ENCODE measurements around the gene SLC2A13. TPM values are rescaled to one million over a fixed set of nuclear protein-coding genes. Genes with fewer than 3 reads are reported as not detected.

The SLC2A13 gene
- polyA plus RNA-seq, 3 donors: 2.2 to 2.9 (median 2.5) TPM

- H3K9ac ChIP-seq (ENCODE audit: insufficient read depth, low read length, poor library complexity, severe bottlenecking): no peak overlapping the region
- intact Hi-C loops (cut with micrococcal nuclease): no loop called here
- TF ChIP-seq CTCF (IDR thresholded peaks at IDR 0.05): no peak
These were observed 90.5 kb downstream of the SLC2A13 start for GRCh38 chr12:40015345-40015744.

GRCh38 chr12:40013847-40014246 is 92.0 kb downstream of the SLC2A13 start:
- Mint-ChIP-seq H3K36me3 (peaks cover 3 to 11% of the 10 kb centered on the region in 2 donors), H3K9me3 (no peaks in the 10 kb centered on the region), H3K27ac (no peak overlapping the region), H3K4me1 (peaks cover 8% of the 10 kb centered on the region), H3K4me3 (no peak overlapping the region), H3K27me3 (ENCODE audit: low read depth in 3 of 3) (peaks cover 0 to 2% (median 0%) of the 10 kb centered on the region in 3 donors)
- Histone ChIP-seq H3K4me1 (ENCODE audit: control insufficient read depth in 1 of 2, insufficient read depth in 2 of 2, low read length in 2 of 2) (peaks cover 6 to 7% of the 10 kb centered on the region in 2 donors), H3K79me2 (ENCODE audit: insufficient read depth, low read length) (no peaks in the 10 kb centered on the region), H3K4me2 (replicated peaks; ENCODE audit: extremely low read depth, low read length, poor library complexity, severe bottlenecking) (no peak overlapping the region), H4K20me1 (ENCODE audit: insufficient read depth, low read length) (no peaks in the 10 kb centered on the region), H3K36me3 (replicated peaks in 1 of 2; ENCODE audit: control insufficient read depth in 1 of 2, insufficient read depth in 2 of 2, low read length in 2 of 2) (no peaks in the 10 kb centered on the region), H3K4me3 (replicated peaks in 1 of 3; ENCODE audit: low read depth in 2 of 3, low read length in 3 of 3) (no peak overlapping the region), H2AFZ (ENCODE audit: insufficient read depth, low read depth, low read length, poor library complexity, severe bottlenecking) (no peak overlapping the region), H3K27me3 (ENCODE audit: control insufficient read depth in 2 of 2, insufficient read depth in 2 of 2, low read length in 2 of 2) (no peaks in the 10 kb centered on the region), H3K27ac (ENCODE audit: low read depth in 1 of 2, low read length in 2 of 2) (no peak overlapping the region), H3K9ac (ENCODE audit: insufficient read depth, low read length, poor library complexity, severe bottlenecking) (no peak overlapping the region), H3K9me3 (replicated peaks in 1 of 2; ENCODE audit: control insufficient read depth in 1 of 2, insufficient read depth in 1 of 2, low read length in 2 of 2) (no peaks in the 10 kb centered on the region)
- no CpG with 5 or more reads among the region's 2 CpGs for WGBS (ENCODE audit: insufficient coverage)
- no peak for DNase-seq
- intact Hi-C loops (cut with micrococcal nuclease): loop anchor here in 1 of 2 donors (5.0 kb wide), 1 partner anchor 93 kb away; the partner anchor contains the start of gene SLC2A13
- TF ChIP-seq CTCF (IDR thresholded peaks at IDR 0.05): no peak

More at GRCh38 chr12:40015345-40015744, 90.5 kb downstream of the SLC2A13 start:
- H3K27ac ChIP-seq (ENCODE audit: low read depth in 1 of 2, low read length in 2 of 2): no peak overlapping the region
- Mint-ChIP-seq H3K9me3 (no peaks in the 10 kb centered on the region), H3K4me3 (no peak overlapping the region), H3K27ac (no peak overlapping the region), H3K4me1 (peaks cover 8% of the 10 kb centered on the region), H3K27me3 (ENCODE audit: low read depth in 3 of 3) (peaks cover 0 to 2% (median 2%) of the 10 kb centered on the region in 3 donors), H3K36me3 (peaks cover 8 to 14% of the 10 kb centered on the region in 2 donors)
- 100% methylated on average over 2 of the region's 2 CpGs for WGBS (ENCODE audit: insufficient coverage)
- no peak overlapping the region for H3K4me3 ChIP-seq (replicated peaks in 1 of 3; ENCODE audit: low read depth in 2 of 3, low read length in 3 of 3)
- H3K9me3 ChIP-seq (replicated peaks in 1 of 2; ENCODE audit: control insufficient read depth in 1 of 2, insufficient read depth in 1 of 2, low read length in 2 of 2): no peaks in the 10 kb centered on the region
- no peaks in the 10 kb centered on the region for H3K36me3 ChIP-seq (replicated peaks in 1 of 2; ENCODE audit: control insufficient read depth in 1 of 2, insufficient read depth in 2 of 2, low read length in 2 of 2)
- H4K20me1 ChIP-seq (ENCODE audit: insufficient read depth, low read length): no peaks in the 10 kb centered on the region
- DNase-seq: no peak
- peaks cover 6 to 7% of the 10 kb centered on the region in 2 donors for H3K4me1 ChIP-seq (ENCODE audit: control insufficient read depth in 1 of 2, insufficient read depth in 2 of 2, low read length in 2 of 2)
- H3K79me2 ChIP-seq (ENCODE audit: insufficient read depth, low read length): no peaks in the 10 kb centered on the region
- no peaks in the 10 kb centered on the region for H3K27me3 ChIP-seq (ENCODE audit: control insufficient read depth in 2 of 2, insufficient read depth in 2 of 2, low read length in 2 of 2)
- no peak overlapping the region for H3K4me2 ChIP-seq (replicated peaks; ENCODE audit: extremely low read depth, low read length, poor library complexity, severe bottlenecking)
- H2AFZ ChIP-seq (ENCODE audit: insufficient read depth, low read depth, low read length, poor library complexity, severe bottlenecking): no peak overlapping the region
